ENCODE data around the gene TCFL5.
"Not testable (repeated sequence)": the region's sequence is repeated elsewhere in the genome, so short reads cannot be mapped to it uniquely, and the experiment has no call there.

TCFL5 gene

DNA sequence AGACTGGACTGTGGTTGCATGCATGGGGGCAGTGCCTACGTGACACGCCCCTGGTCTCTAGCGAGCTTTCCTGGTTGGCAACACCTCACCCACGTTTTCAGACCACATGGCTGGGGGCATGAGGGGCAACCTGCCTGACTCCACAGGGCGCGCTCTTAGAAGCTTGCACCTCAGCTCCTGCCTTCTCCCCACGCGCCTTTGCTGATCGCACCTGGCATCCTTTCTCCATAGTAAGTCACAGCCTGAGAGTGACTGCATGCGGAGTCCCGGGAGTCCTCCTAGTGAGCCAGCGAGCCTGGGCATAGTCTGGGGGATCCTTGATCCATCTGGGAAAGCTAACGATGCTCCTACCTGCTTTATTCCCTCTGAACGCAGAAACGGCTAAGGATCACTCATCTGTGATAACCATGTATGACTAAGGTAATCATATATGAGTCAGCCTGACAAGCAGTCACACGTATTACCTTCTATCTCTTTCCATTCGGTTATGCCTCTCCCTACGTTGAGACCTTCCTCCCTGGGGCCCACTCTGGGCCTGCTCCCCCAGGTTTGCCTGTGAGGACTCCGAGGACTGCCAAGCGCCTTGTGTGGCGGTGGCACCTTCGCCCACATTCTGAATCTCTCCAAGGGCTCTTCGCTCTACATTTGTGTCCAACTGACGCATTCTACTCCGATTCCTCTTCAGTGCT is 4.5 kb downstream of the TCFL5 start:
- Histone ChIP-seq H3K23ac (ENCODE audit: low read length in 2 of 2) (peak overlapping the region in 1 of 2 experiments; percentile 89), H2BK5ac (ENCODE audit: low read depth, low read length, poor library complexity, severe bottlenecking) (no peak overlapping the region), H2AK5ac (ENCODE audit: low read length, severe bottlenecking) (no peak overlapping the region), H4K91ac (ENCODE audit: low read length) (peak overlapping the region; percentile 39), H3K9me3 (ENCODE audit: control insufficient read depth, low read length) (no peaks in the 10 kb centered on the region), H3K18ac (ENCODE audit: low read depth in 1 of 2, low read length in 2 of 2) (no peak overlapping the region), H4K8ac (ENCODE audit: low read length) (no peak overlapping the region), H3K14ac (ENCODE audit: low read length in 2 of 2) (no peak overlapping the region), H3K9ac (ENCODE audit: low read length) (no peak overlapping the region), H3K27me3 (ENCODE audit: control insufficient read depth in 1 of 2, insufficient read depth in 1 of 2, low read length in 2 of 2) (no peaks in the 10 kb centered on the region), H3K4me3 (ENCODE audit: insufficient read depth in 1 of 2, low read depth in 1 of 2, low read length in 2 of 2) (no peak overlapping the region), H2AFZ (ENCODE audit: low read depth, low read length) (no peak overlapping the region), H2BK120ac (ENCODE audit: low read depth, low read length) (no peak overlapping the region), H2BK12ac (ENCODE audit: low read length in 2 of 2) (peak overlapping the region in 1 of 2 experiments; percentile 34), H3K27ac (ENCODE audit: low read length, poor library complexity, severe bottlenecking) (no peak overlapping the region), H3K79me1 (replicated peaks; ENCODE audit: low read length, poor library complexity, severe bottlenecking) (peaks cover 37% of the 10 kb centered on the region), H3K4ac (ENCODE audit: low read depth in 1 of 2, low read length in 2 of 2) (no peak overlapping the region), H2BK15ac (ENCODE audit: low read depth, poor library complexity, severe bottlenecking) (no peak overlapping the region), H3K4me1 (ENCODE audit: control insufficient read depth, insufficient read depth, low read depth, low read length) (peaks cover 25% of the 10 kb centered on the region), H3K4me2 (ENCODE audit: low read length, poor library complexity, severe bottlenecking) (no peak overlapping the region), H3K36me3 (ENCODE audit: control insufficient read depth in 1 of 2, insufficient read depth in 2 of 2, low read depth in 1 of 2, low read length in 2 of 2) (peaks cover 34 to 50% of the 10 kb centered on the region in 2 experiments)
- 94% methylated on average over 25 of the region's 25 CpGs for WGBS
- no peak for DNase-seq

DNA sequence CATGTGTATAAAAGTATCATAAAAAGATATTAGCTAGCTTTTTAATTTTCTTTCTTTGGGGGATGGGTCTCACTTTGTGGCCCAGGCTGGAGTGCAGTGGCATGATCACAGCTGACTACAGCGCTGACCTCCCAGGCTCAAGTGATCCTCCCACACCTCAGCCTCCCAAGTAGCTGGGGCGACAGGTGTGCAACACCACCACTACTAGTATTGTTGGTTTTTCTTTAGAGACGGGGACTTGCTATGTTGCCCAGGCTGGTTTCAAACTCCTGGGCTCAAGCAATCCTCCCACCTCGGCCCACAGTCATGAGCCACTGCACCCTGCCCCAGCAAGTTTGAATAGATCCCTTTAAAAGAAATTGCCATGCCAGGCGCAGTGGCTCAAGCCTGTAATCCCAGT is 6.5 kb downstream of the TCFL5 start:
- H3K4me1 ChIP-seq (ENCODE audit: control insufficient read depth, insufficient read depth, low read depth, low read length), result peaks cover 13% of the 10 kb centered on the region
- H3K9ac ChIP-seq (ENCODE audit: low read length), result no peak overlapping the region
- H3K23ac ChIP-seq (ENCODE audit: low read length in 2 of 2), result no peak overlapping the region
- H2AK5ac ChIP-seq (ENCODE audit: low read length, severe bottlenecking), result no peak overlapping the region
- H2AFZ ChIP-seq (ENCODE audit: low read depth, low read length), result no peak overlapping the region
- H2BK5ac ChIP-seq (ENCODE audit: low read depth, low read length, poor library complexity, severe bottlenecking), result no peak overlapping the region
- no peak overlapping the region for H2BK15ac ChIP-seq (ENCODE audit: low read depth, poor library complexity, severe bottlenecking)
- H4K91ac ChIP-seq (ENCODE audit: low read length), result no peak overlapping the region
- no peak overlapping the region for H3K27ac ChIP-seq (ENCODE audit: low read length, poor library complexity, severe bottlenecking)
- H3K14ac ChIP-seq (ENCODE audit: low read length in 2 of 2), result no peak overlapping the region
- no peak overlapping the region for H2BK120ac ChIP-seq (ENCODE audit: low read depth, low read length)
- no peak overlapping the region for H3K4ac ChIP-seq (ENCODE audit: low read depth in 1 of 2, low read length in 2 of 2)
- 95% methylated on average over 5 of the region's 5 CpGs for WGBS
- peaks cover 41% of the 10 kb centered on the region for H3K79me1 ChIP-seq (replicated peaks; ENCODE audit: low read length, poor library complexity, severe bottlenecking)
- no peak overlapping the region for H3K4me2 ChIP-seq (ENCODE audit: low read length, poor library complexity, severe bottlenecking)
- H3K4me3 ChIP-seq (ENCODE audit: insufficient read depth in 1 of 2, low read depth in 1 of 2, low read length in 2 of 2), result no peak overlapping the region
- no peak overlapping the region for H3K18ac ChIP-seq (ENCODE audit: low read depth in 1 of 2, low read length in 2 of 2)
- DNase-seq, result no peak
- H2BK12ac ChIP-seq (ENCODE audit: low read length in 2 of 2), result no peak overlapping the region
- H3K36me3 ChIP-seq (ENCODE audit: control insufficient read depth in 1 of 2, insufficient read depth in 2 of 2, low read depth in 1 of 2, low read length in 2 of 2), result peaks cover 45 to 61% of the 10 kb centered on the region in 2 experiments
- no peak overlapping the region for H4K8ac ChIP-seq (ENCODE audit: low read length)
- no peaks in the 10 kb centered on the region for H3K9me3 ChIP-seq (ENCODE audit: control insufficient read depth, low read length)
- no peaks in the 10 kb centered on the region for H3K27me3 ChIP-seq (ENCODE audit: control insufficient read depth in 1 of 2, insufficient read depth in 1 of 2, low read length in 2 of 2)

DNA sequence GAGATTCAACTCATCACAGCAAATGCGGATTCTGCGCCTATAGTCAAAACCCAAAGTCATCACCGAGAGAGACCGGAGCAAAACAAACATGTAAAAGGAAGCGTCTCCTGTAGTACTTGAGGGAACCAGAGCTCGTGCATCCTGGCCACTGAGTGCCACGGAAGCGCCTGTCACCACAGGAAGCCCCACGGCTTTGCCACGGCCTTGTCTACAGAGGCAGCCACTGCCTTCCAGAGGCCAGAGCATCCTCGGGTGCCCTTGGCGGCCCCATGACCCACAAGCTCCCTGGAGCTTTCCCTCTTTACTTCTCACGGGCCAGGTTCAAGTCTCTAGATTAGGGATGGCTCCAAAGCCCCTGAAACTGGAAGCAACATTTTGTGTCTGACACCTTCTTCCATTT is 7.5 kb downstream of the TCFL5 start:
- H2AFZ ChIP-seq (ENCODE audit: low read depth, low read length), result no peak overlapping the region
- H4K8ac ChIP-seq (ENCODE audit: low read length), result no peak overlapping the region
- H4K91ac ChIP-seq (ENCODE audit: low read length), result no peak overlapping the region
- no peak overlapping the region for H3K18ac ChIP-seq (ENCODE audit: low read depth in 1 of 2, low read length in 2 of 2)
- peaks cover 46 to 61% of the 10 kb centered on the region in 2 experiments for H3K36me3 ChIP-seq (ENCODE audit: control insufficient read depth in 1 of 2, insufficient read depth in 2 of 2, low read depth in 1 of 2, low read length in 2 of 2)
- no peak overlapping the region for H3K14ac ChIP-seq (ENCODE audit: low read length in 2 of 2)
- H2AK5ac ChIP-seq (ENCODE audit: low read length, severe bottlenecking), result no peak overlapping the region
- H2BK120ac ChIP-seq (ENCODE audit: low read depth, low read length), result no peak overlapping the region
- WGBS, result 97% methylated on average over 13 of the region's 13 CpGs
- no peaks in the 10 kb centered on the region for H3K27me3 ChIP-seq (ENCODE audit: control insufficient read depth in 1 of 2, insufficient read depth in 1 of 2, low read length in 2 of 2)
- no peak overlapping the region for H3K23ac ChIP-seq (ENCODE audit: low read length in 2 of 2)
- no peaks in the 10 kb centered on the region for H3K9me3 ChIP-seq (ENCODE audit: control insufficient read depth, low read length)
- peaks cover 11% of the 10 kb centered on the region for H3K4me1 ChIP-seq (ENCODE audit: control insufficient read depth, insufficient read depth, low read depth, low read length)
- H3K4ac ChIP-seq (ENCODE audit: low read depth in 1 of 2, low read length in 2 of 2), result no peak overlapping the region
- H3K4me2 ChIP-seq (ENCODE audit: low read length, poor library complexity, severe bottlenecking), result no peak overlapping the region
- no peak overlapping the region for H2BK5ac ChIP-seq (ENCODE audit: low read depth, low read length, poor library complexity, severe bottlenecking)
- H2BK12ac ChIP-seq (ENCODE audit: low read length in 2 of 2), result no peak overlapping the region
- H3K79me1 ChIP-seq (replicated peaks; ENCODE audit: low read length, poor library complexity, severe bottlenecking), result peaks cover 40% of the 10 kb centered on the region
- no peak overlapping the region for H2BK15ac ChIP-seq (ENCODE audit: low read depth, poor library complexity, severe bottlenecking)
- H3K9ac ChIP-seq (ENCODE audit: low read length), result no peak overlapping the region
- H3K4me3 ChIP-seq (ENCODE audit: insufficient read depth in 1 of 2, low read depth in 1 of 2, low read length in 2 of 2), result no peak overlapping the region
- DNase-seq, result no peak
- no peak overlapping the region for H3K27ac ChIP-seq (ENCODE audit: low read length, poor library complexity, severe bottlenecking)

- H2BK5ac ChIP-seq (ENCODE audit: low read depth, low read length, poor library complexity, severe bottlenecking); H4K8ac ChIP-seq (ENCODE audit: low read length); H3K23ac ChIP-seq (ENCODE audit: low read length in 2 of 2); DNase-seq; H3K27ac ChIP-seq (ENCODE audit: low read length, poor library complexity, severe bottlenecking); H3K4me1 ChIP-seq (ENCODE audit: control insufficient read depth, insufficient read depth, low read depth, low read length); H2AK5ac ChIP-seq (ENCODE audit: low read length, severe bottlenecking); H3K14ac ChIP-seq (ENCODE audit: low read length in 2 of 2); H3K27me3 ChIP-seq (ENCODE audit: control insufficient read depth in 1 of 2, insufficient read depth in 1 of 2, low read length in 2 of 2); H2BK12ac ChIP-seq (ENCODE audit: low read length in 2 of 2); H4K91ac ChIP-seq (ENCODE audit: low read length); H3K9me3 ChIP-seq (ENCODE audit: control insufficient read depth, low read length); H2AFZ ChIP-seq (ENCODE audit: low read depth, low read length); H2BK120ac ChIP-seq (ENCODE audit: low read depth, low read length); H3K4ac ChIP-seq (ENCODE audit: low read depth in 1 of 2, low read length in 2 of 2); H3K4me2 ChIP-seq (ENCODE audit: low read length, poor library complexity, severe bottlenecking); H3K18ac ChIP-seq (ENCODE audit: low read depth in 1 of 2, low read length in 2 of 2); H3K4me3 ChIP-seq (ENCODE audit: insufficient read depth in 1 of 2, low read depth in 1 of 2, low read length in 2 of 2); H3K9ac ChIP-seq (ENCODE audit: low read length); H2BK15ac ChIP-seq (ENCODE audit: low read depth, poor library complexity, severe bottlenecking): not testable (repeated sequence)
- Histone ChIP-seq H3K36me3 (ENCODE audit: control insufficient read depth in 1 of 2, insufficient read depth in 2 of 2, low read depth in 1 of 2, low read length in 2 of 2) (peaks cover 46 to 59% of the 10 kb centered on the region in 2 experiments), H3K79me1 (replicated peaks; ENCODE audit: low read length, poor library complexity, severe bottlenecking) (peaks cover 37% of the 10 kb centered on the region)
- 97% methylated on average over 5 of the region's 6 CpGs for WGBS
These were observed 8.3 kb downstream of the TCFL5 start for GRCh38 chr20:62853304-62853703.

Data from mesenchymal stem cell (in vitro differentiated cells and primary cell).